SK-N-MC (cell line): Measurements from ENCODE around the gene SFXN5.
"Not testable (repeated sequence)": the region's sequence is repeated elsewhere in the genome, so short reads cannot be mapped to it uniquely, and the experiment has no call there.

ENCODE experiments used
- DNase-seq: peaks from one replicate; pipeline ENCODE4 v3.0.0-alpha.2; 2011; ENCODE audit warnings: low read depth, low spot score
- H3K27ac ChIP-seq: fragments of 200-600 bp; sonication (generic); 2 replicates; pipeline ENCODE4 v1.5.1; 2016; ENCODE audit warnings: mixed run types
- H3K36me3 ChIP-seq: fragments of 200-600 bp; sonication (generic); 2 replicates; pipeline ENCODE4 v1.6.1; 2017; ENCODE audit warnings: antibody characterized with exemption, low read length, mixed read lengths; ENCODE audit not compliant: insufficient read depth
- H3K4me3 ChIP-seq: fragments of 200-600 bp; sonication (generic); 2 replicates; pipeline ENCODE4 v1.5.1; 2016
- H3K9ac ChIP-seq: fragments of 200-600 bp; sonication (generic); 2 replicates; pipeline ENCODE4 v1.8.0; 2017; ENCODE audit warnings: mixed run types, mixed read lengths; ENCODE audit not compliant: insufficient read length
- H3K9me3 ChIP-seq: fragments of 200-600 bp; sonication (generic); 2 replicates; pipeline ENCODE4 v1.6.1; 2017; ENCODE audit warnings: low read depth, mild to moderate bottlenecking, antibody characterized with exemption, low read length, moderate library complexity, mixed read lengths
- EZH2 ChIP-seq: fragments of 200-600 bp; sonication (generic); IDR thresholded peaks from one replicate; pipeline ENCODE4 v1.6.1; 2017; ENCODE audit warnings: antibody characterized with exemption
- FOXP2 ChIP-seq: optimal IDR thresholded peaks from 2 replicates; pipeline ENCODE3; 2011; ENCODE audit warnings: mild to moderate bottlenecking, moderate library complexity; ENCODE audit not compliant: insufficient read depth; ENCODE audit errors: extremely low read length, control extremely low read depth
- POLR2AphosphoS5 ChIP-seq: IDR thresholded peaks from 2 replicates; pipeline ENCODE4 v1.6.1; 2012; ENCODE audit warnings: mild to moderate bottlenecking, low read depth, low read length, borderline replicate concordance

The SFXN5 gene

GRCh38 chr2:72915320-72915906 is 156.1 kb downstream of the SFXN5 start:
- no peak overlapping the region for H3K27ac ChIP-seq
- peak overlapping the region; percentile 77 for H3K4me3 ChIP-seq
- H3K9me3 ChIP-seq, result no peaks in the 10 kb centered on the region
- DNase-seq, result no peak
- H3K9ac ChIP-seq, result no peak overlapping the region
- no peaks in the 10 kb centered on the region for H3K36me3 ChIP-seq
- TF ChIP-seq FOXP2 (no peak), EZH2 (no peak), POLR2AphosphoS5 (no peak)

- Histone ChIP-seq H3K36me3 (no peaks in the 10 kb centered on the region), H3K4me3 (no peak overlapping the region), H3K9ac (no peak overlapping the region), H3K9me3 (no peaks in the 10 kb centered on the region), H3K27ac (no peak overlapping the region)
- TF ChIP-seq EZH2 (no peak), FOXP2 (no peak), POLR2AphosphoS5 (no peak)
- no peak for DNase-seq
These were observed 156.8 kb downstream of the SFXN5 start for GRCh38 chr2:72914589-72915319.

GRCh38 chr2:72914206-72914559 is 157.3 kb downstream of the SFXN5 start:
- TF ChIP-seq EZH2 (no peak), FOXP2 (no peak), POLR2AphosphoS5 (no peak)
- H3K9me3 ChIP-seq, result no peaks in the 10 kb centered on the region

GRCh38 chr2:72913486-72914205 is 157.9 kb downstream of the SFXN5 start:
- Histone ChIP-seq H3K27ac (no peak overlapping the region), H3K36me3 (no peaks in the 10 kb centered on the region), H3K4me3 (no peak overlapping the region), H3K9ac (no peak overlapping the region), H3K9me3 (no peaks in the 10 kb centered on the region)
- no peak for TF ChIP-seq POLR2AphosphoS5
- DNase-seq, result no peak

More at GRCh38 chr2:72914206-72914559, 157.3 kb downstream of the SFXN5 start:
- H3K36me3 ChIP-seq, result no peaks in the 10 kb centered on the region
- no peak overlapping the region for H3K27ac ChIP-seq
- H3K9ac ChIP-seq, result no peak overlapping the region
- no peak for DNase-seq
- H3K4me3 ChIP-seq, result no peak overlapping the region

- Histone ChIP-seq H3K4me3 (no peak overlapping the region), H3K9ac (no peak overlapping the region), H3K9me3 (no peaks in the 10 kb centered on the region), H3K36me3 (no peaks in the 10 kb centered on the region), H3K27ac (no peak overlapping the region)
- no peak for DNase-seq
- TF ChIP-seq FOXP2 (no peak), POLR2AphosphoS5 (no peak), EZH2 (no peak)
These were observed 160.3 kb downstream of the SFXN5 start for GRCh38 chr2:72911256-72911655.

- H3K36me3 ChIP-seq, result no peaks in the 10 kb centered on the region
These were observed 162.8 kb downstream of the SFXN5 start for GRCh38 chr2:72908741-72909140.

GRCh38 chr2:72907369-72907768 is 164.1 kb downstream of the SFXN5 start:
- not testable (repeated sequence) for H3K4me3 ChIP-seq, H3K27ac ChIP-seq, H3K9me3 ChIP-seq, DNase-seq, H3K36me3 ChIP-seq, H3K9ac ChIP-seq

More at GRCh38 chr2:72908741-72909140, 162.8 kb downstream of the SFXN5 start:
- no peak for DNase-seq
- Histone ChIP-seq H3K9me3 (no peaks in the 10 kb centered on the region), H3K4me3 (no peak overlapping the region), H3K27ac (no peak overlapping the region), H3K9ac (no peak overlapping the region)
- TF ChIP-seq EZH2, result no peak
- no peak for TF ChIP-seq FOXP2
- TF ChIP-seq POLR2AphosphoS5, result no peak

GRCh38 chr2:72901426-72901825 is 170.1 kb downstream of the SFXN5 start:
- no peaks in the 10 kb centered on the region for H3K36me3 ChIP-seq
- TF ChIP-seq POLR2AphosphoS5 (no peak), EZH2 (no peak), FOXP2 (no peak)
- no peak overlapping the region for H3K4me3 ChIP-seq
- H3K9ac ChIP-seq, result no peak overlapping the region
- H3K9me3 ChIP-seq, result no peaks in the 10 kb centered on the region
- H3K27ac ChIP-seq, result no peak overlapping the region
- no peak for DNase-seq
